IPS DF 6.9 (cell line): ENCODE measurements around the gene YWHAH.

ENCODE experiments used
- DNase-seq: peaks from one replicate; pipeline ENCODE4 v3.0.0-alpha.2; 2013; ENCODE audit warnings: low read depth, low spot score
- H3K27ac ChIP-seq: one replicate; pipeline ENCODE4 v1.5.1; 2013; ENCODE audit warnings: low read length, control low read depth
- H3K27me3 ChIP-seq: 2 replicates; pipeline ENCODE4 v1.6.1; 2013; ENCODE audit warnings: mild to moderate bottlenecking, low read length; ENCODE audit not compliant: control insufficient read depth, insufficient read depth
- H3K36me3 ChIP-seq: 2 replicates; pipeline ENCODE4 v1.6.1; 2013; ENCODE audit warnings: low read length; ENCODE audit not compliant: control insufficient read depth, insufficient read depth
- H3K4me1 ChIP-seq: 2 replicates; pipeline ENCODE4 v1.6.1; 2013; ENCODE audit warnings: low read length; ENCODE audit not compliant: control insufficient read depth, insufficient read depth
- H3K4me3 ChIP-seq: 2 replicates; pipeline ENCODE4 v1.5.1; 2013; ENCODE audit warnings: mild to moderate bottlenecking, low read length
- H3K9me3 ChIP-seq: 2 replicates; pipeline ENCODE4 v1.6.1; 2013; ENCODE audit warnings: low read length, inconsistent platforms; ENCODE audit not compliant: control insufficient read depth, insufficient read depth
- WGBS: extraction: QIAGEN DNeasy Blood & Tissue Kit; methylation state at CpG from one replicate; pipeline ENCODE4 v1.1.7; 2013; ENCODE audit warnings: mixed read lengths, missing lambda C conversion rate; ENCODE audit not compliant: insufficient read length, insufficient coverage; 5-methylcytosine and 5-hydroxymethylcytosine counted together

YWHAH gene

GRCh38 chr22:31958625-31959239 lies 14.4 kb downstream of the YWHAH start:
- H3K27ac ChIP-seq: no peak overlapping the region
- no peaks in the 10 kb centered on the region for H3K9me3 ChIP-seq
- peaks cover 7% of the 10 kb centered on the region for H3K36me3 ChIP-seq
- H3K4me3 ChIP-seq: no peak overlapping the region
- H3K27me3 ChIP-seq: no peaks in the 10 kb centered on the region
- peaks cover 2% of the 10 kb centered on the region; the same call in 1 of the 2 replicates for H3K4me1 ChIP-seq
- no CpG with 5 or more reads among the region's 12 CpGs for WGBS
- no peak for DNase-seq

DNA sequence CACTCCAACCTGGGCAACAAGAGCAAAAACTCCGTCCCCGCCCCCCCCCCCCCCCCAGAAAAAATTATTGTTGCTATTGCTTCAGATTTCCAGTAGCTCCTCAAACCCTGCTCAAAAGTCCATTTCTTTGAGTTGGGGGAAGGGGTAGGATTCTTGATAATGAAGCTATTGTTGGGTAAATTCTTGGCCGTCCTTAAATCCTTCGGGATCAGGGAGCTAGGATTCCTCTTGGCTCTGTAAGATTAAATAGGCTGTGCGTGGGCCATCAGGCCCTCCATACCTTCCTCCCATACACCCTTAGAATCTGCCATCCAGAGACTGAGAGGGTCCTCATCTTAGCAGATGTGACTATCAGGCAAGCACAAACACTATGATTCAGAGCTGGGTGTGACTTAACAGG lies 16.4 kb downstream of the YWHAH start:
- peaks cover 7% of the 10 kb centered on the region for H3K36me3 ChIP-seq
- H3K4me3 ChIP-seq: no peak overlapping the region
- WGBS: no CpG with 5 or more reads among the region's 5 CpGs
- no peak for DNase-seq
- H3K27me3 ChIP-seq: no peaks in the 10 kb centered on the region
- no peaks in the 10 kb centered on the region for H3K9me3 ChIP-seq
- H3K27ac ChIP-seq: no peak overlapping the region
- peaks cover 2% of the 10 kb centered on the region; the same call in 1 of the 2 replicates for H3K4me1 ChIP-seq

DNA sequence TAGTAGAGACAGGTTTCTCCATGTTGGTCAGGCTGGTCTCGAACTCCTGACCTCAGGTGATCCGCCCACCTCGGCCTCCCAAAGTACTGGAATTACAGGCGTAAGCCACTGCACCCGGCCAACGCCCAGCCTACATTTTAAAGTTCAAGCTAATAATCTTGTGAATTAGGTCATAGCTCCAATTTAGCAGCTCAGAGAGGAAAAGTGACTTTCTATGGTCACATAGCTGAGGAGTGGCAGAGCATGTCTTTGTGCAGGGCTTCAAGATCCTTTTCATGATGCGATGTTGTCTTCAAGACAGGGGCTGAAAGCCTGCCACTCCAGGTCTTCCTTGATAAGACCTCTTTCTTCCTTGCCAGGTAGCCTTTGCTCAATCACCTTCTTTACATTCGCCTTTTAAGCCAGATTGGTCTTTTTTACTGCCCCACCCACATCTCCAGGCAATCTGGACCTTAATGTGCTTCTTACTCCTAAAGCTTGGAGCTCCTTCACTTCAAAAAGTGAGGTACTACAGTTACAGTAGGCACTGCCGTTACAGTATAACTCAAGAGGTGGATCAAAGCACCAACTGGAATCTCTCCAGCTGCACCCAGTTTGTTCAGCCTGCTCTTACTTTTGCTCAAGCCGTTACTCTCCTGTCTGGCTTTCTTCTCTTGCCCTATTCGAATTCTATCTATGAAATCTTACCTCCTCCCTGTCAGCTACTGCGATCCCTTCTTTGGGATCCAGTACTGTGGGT lies 18.2 kb downstream of the YWHAH start:
- no peak for DNase-seq
- H3K4me3 ChIP-seq: no peak overlapping the region
- H3K9me3 ChIP-seq: no peaks in the 10 kb centered on the region
- no peak overlapping the region for H3K27ac ChIP-seq
- H3K36me3 ChIP-seq: no peaks in the 10 kb centered on the region
- no CpG with 5 or more reads among the region's 12 CpGs for WGBS
- H3K27me3 ChIP-seq: no peaks in the 10 kb centered on the region
- peaks cover 2% of the 10 kb centered on the region; the same call in 1 of the 2 replicates for H3K4me1 ChIP-seq

GRCh38 chr22:31968022-31968421 lies 23.7 kb downstream of the YWHAH start:
- Histone ChIP-seq H3K36me3 (no peaks in the 10 kb centered on the region), H3K27me3 (no peaks in the 10 kb centered on the region), H3K27ac (no peak overlapping the region), H3K4me3 (no peak overlapping the region), H3K4me1 (peaks cover 1% of the 10 kb centered on the region; the same call in 1 of the 2 replicates), H3K9me3 (no peaks in the 10 kb centered on the region)
- DNase-seq: no peak
- WGBS: no CpG with 5 or more reads among the region's 9 CpGs

DNA sequence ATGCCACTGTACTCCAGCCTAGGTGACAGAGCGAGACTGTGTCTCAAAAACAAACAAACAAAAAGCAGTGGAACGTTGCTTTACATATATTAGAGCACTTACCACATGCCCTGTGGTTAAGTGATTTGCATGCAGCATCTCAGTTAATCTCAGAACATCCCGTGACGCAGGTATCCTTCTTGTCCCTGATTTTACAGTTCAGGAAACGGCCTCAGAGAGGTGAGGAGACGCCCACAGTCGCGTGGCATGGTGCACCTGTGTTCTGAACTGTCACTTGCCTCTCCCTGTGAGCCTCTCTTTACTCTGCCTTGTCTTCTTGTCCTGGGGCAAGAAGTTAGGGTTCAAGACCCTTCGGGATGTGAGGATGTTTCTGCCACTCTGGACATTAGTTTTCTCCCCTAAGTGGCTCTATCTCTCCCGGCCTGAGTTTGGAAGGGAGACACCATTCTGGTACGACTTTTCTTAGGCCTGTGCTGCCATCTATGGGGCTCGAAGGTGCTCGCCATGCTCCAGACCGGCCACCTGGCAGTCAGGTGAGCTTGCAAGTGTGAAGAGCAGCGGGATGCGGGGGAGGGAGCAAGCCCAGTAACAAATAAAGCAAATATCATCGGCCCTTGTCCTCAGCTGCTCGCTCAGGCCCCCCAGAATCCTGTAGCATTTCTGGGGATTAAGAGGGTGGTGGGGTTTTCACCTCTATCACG lies 25.6 kb downstream of the YWHAH start:
- no peak overlapping the region for H3K27ac ChIP-seq
- H3K27me3 ChIP-seq: no peaks in the 10 kb centered on the region
- no peaks in the 10 kb centered on the region for H3K9me3 ChIP-seq
- peak; percentile 79 for DNase-seq
- peak overlapping the region; percentile 51; the same call in 1 of the 2 replicates for H3K4me3 ChIP-seq
- peaks cover 1% of the 10 kb centered on the region; the same call in 1 of the 2 replicates for H3K4me1 ChIP-seq
- WGBS: no CpG with 5 or more reads among the region's 19 CpGs
- H3K36me3 ChIP-seq: no peaks in the 10 kb centered on the region

DNA sequence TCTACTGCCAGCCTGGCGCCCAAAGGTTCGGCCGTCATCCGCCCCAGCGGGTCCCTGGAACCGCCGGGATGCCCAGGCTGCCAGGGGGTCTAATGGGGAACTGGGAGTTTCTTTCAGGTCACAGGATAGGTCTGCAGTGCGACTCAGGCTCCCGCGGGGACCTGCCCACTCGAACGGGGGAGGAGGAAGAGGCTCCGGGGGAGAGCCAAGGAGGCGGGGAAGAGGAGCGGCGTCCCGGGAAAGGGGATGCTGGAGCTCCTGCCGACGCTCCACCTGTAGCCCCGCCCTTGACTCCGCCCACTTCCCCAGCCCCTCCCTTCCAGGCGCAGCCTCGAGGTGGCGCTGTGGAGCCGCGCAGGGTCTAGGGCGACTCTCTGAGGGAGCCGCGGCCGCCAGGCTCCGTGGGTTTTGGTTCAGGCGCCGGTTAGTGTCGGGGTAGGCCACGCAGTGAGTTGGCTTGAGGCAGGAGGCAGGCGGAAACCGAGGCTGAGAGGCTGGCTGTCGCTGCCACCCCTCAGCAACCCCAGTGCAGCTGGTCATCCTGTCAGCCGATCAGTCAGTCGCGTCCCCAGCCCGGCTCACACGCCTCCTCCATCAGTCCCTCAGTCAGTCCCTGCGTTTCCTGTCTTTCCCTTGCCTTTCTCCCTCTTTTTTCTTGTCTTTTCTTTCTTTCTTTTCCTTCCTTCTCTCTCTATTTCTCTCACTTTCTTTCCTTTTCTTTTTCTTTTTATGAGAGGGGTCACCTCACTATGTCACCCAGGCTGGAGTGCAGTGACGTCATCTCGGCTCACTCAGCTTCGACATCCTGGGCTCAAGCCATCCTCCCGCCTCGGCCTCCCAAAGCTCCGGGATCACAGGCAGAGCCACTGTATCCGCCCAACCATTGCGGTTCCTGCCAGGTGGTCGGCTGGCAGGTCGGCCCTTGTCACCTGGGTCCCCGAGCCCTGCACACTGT lies 26.4 kb downstream of the YWHAH start:
- no peak overlapping the region for H3K27ac ChIP-seq

DNA sequence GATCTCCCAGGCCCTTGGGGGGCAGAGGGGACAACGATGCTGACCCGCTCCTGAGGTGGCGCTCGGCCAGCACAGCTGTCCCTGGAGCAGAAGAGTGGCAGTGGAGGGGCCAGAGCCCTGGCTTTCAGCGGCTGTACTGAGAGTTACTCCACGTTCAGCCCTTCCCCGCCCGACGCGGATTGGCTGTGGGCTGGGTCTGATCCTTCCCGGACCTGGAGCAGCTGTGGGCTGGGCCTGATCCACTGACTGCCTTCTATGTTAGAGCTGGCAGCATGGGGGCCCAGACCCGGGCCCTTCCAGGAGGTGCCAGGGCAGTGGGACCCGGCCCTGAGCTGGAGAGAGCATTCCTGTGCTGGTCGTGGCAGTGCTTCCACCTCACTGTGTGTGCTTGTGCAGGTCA lies 27.8 kb downstream of the YWHAH start:
- no peak for DNase-seq
- H3K27me3 ChIP-seq: no peaks in the 10 kb centered on the region
- WGBS: no CpG with 5 or more reads among the region's 14 CpGs

More for the DNA sequence above, 26.4 kb downstream of the YWHAH start:
- peak overlapping the region; percentile 51; the same call in 1 of the 2 replicates for H3K4me3 ChIP-seq
- H3K27me3 ChIP-seq: no peaks in the 10 kb centered on the region
- peak; percentile 57 for DNase-seq
- WGBS: no CpG with 5 or more reads among the region's 55 CpGs
- no peaks in the 10 kb centered on the region for H3K36me3 ChIP-seq
- peaks cover 1% of the 10 kb centered on the region; the same call in 1 of the 2 replicates for H3K4me1 ChIP-seq
- H3K9me3 ChIP-seq: no peaks in the 10 kb centered on the region

DNA sequence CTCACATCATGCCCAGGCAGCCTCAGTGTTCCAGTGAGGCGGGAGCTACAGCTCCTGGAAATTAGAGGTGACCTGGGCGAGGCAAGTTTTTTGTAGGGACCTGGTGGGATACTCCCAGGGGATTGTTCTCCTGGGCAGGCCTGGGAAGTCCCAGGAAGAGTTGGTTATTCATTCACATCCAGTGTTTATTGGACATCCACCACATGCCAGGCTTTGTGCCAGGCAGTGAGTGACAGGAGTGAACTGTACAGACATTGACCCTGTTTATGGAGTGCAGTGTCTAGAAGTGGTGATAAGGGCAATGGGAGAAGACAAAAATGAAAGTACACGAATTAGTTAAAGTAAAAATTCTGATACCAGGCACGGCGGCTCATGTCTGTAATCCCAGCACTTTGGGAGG lies 29.4 kb downstream of the YWHAH start:
- peaks cover 1% of the 10 kb centered on the region; the same call in 1 of the 2 replicates for H3K4me1 ChIP-seq
- no peaks in the 10 kb centered on the region for H3K27me3 ChIP-seq
- no peak overlapping the region for H3K27ac ChIP-seq
- no peak for DNase-seq
- H3K9me3 ChIP-seq: no peaks in the 10 kb centered on the region
- no CpG with 5 or more reads among the region's 5 CpGs for WGBS
- no peaks in the 10 kb centered on the region for H3K36me3 ChIP-seq
- H3K4me3 ChIP-seq: no peak overlapping the region

More for the DNA sequence above, 27.8 kb downstream of the YWHAH start:
- no peaks in the 10 kb centered on the region for H3K9me3 ChIP-seq
- no peaks in the 10 kb centered on the region for H3K36me3 ChIP-seq
- H3K4me1 ChIP-seq: peaks cover 1% of the 10 kb centered on the region; the same call in 1 of the 2 replicates
- no peak overlapping the region for H3K27ac ChIP-seq
- no peak overlapping the region for H3K4me3 ChIP-seq

GRCh38 chr22:31977141-31977841 lies 33.0 kb downstream of the YWHAH start:
- DNase-seq: peak; percentile 72
- no CpG with 5 or more reads among the region's 9 CpGs for WGBS
- H3K27me3 ChIP-seq: no peaks in the 10 kb centered on the region
- H3K36me3 ChIP-seq: no peaks in the 10 kb centered on the region
- H3K4me3 ChIP-seq: no peak overlapping the region
- H3K27ac ChIP-seq: no peak overlapping the region
- no peaks in the 10 kb centered on the region for H3K4me1 ChIP-seq
- no peaks in the 10 kb centered on the region for H3K9me3 ChIP-seq
